ENCODE results near the gene FARP1.

The FARP1 gene

GRCh38 chr13:98398581-98398980 is 255.7 kb downstream of the FARP1 start:
- no peaks in the 10 kb centered on the region for H3K9me3 ChIP-seq (ENCODE audit: low read depth, low read length)
- peaks cover 20% of the 10 kb centered on the region for H3K36me3 ChIP-seq (ENCODE audit: insufficient read depth, low read length)
- H3K4me3 ChIP-seq: peak overlapping the region; percentile 38
- no peak for DNase-seq (ENCODE audit: low read depth, low spot score)
- TF ChIP-seq FOXP2 (optimal IDR thresholded peaks at IDR 0.05; ENCODE audit: control extremely low read depth, extremely low read length, insufficient read depth) (no peak), EZH2 (IDR thresholded peaks at IDR 0.05) (no peak), POLR2AphosphoS5 (IDR thresholded peaks at IDR 0.05; ENCODE audit: borderline replicate concordance, low read depth, low read length) (no peak)
- peak overlapping the region; percentile 92 for H3K27ac ChIP-seq
- H3K9ac ChIP-seq (ENCODE audit: insufficient read length): no peak overlapping the region

- TF ChIP-seq POLR2AphosphoS5 (IDR thresholded peaks at IDR 0.05; ENCODE audit: borderline replicate concordance, low read depth, low read length): peak; percentile 60; the same call in 1 of the 2 replicates
- TF ChIP-seq FOXP2 (optimal IDR thresholded peaks at IDR 0.05; ENCODE audit: control extremely low read depth, extremely low read length, insufficient read depth): no peak
- peak; percentile 87 for DNase-seq (ENCODE audit: low read depth, low spot score)
- H3K27ac ChIP-seq: peak overlapping the region; percentile 92
- no peaks in the 10 kb centered on the region for H3K9me3 ChIP-seq (ENCODE audit: low read depth, low read length)
- peak overlapping the region; percentile 38 for H3K4me3 ChIP-seq
- H3K36me3 ChIP-seq (ENCODE audit: insufficient read depth, low read length): peaks cover 18% of the 10 kb centered on the region
- H3K9ac ChIP-seq (ENCODE audit: insufficient read length): peak overlapping the region; percentile 58
Measured at GRCh38 chr13:98399756-98400155, 256.9 kb downstream of the FARP1 start.

- no peak for TF ChIP-seq POLR2AphosphoS5 (IDR thresholded peaks at IDR 0.05; ENCODE audit: borderline replicate concordance, low read depth, low read length)
- TF ChIP-seq FOXP2 (optimal IDR thresholded peaks at IDR 0.05; ENCODE audit: control extremely low read depth, extremely low read length, insufficient read depth): no peak
- no peak for TF ChIP-seq EZH2 (IDR thresholded peaks at IDR 0.05)
- no peak overlapping the region for H3K27ac ChIP-seq
- no peaks in the 10 kb centered on the region for H3K9me3 ChIP-seq (ENCODE audit: low read depth, low read length)
- H3K4me3 ChIP-seq: no peak overlapping the region
- H3K9ac ChIP-seq (ENCODE audit: insufficient read length): no peak overlapping the region
- DNase-seq (ENCODE audit: low read depth, low spot score): no peak
- H3K36me3 ChIP-seq (ENCODE audit: insufficient read depth, low read length): peaks cover 6% of the 10 kb centered on the region
Measured at GRCh38 chr13:98401934-98402333, 259.0 kb downstream of the FARP1 start.

GRCh38 chr13:98403076-98403475 is 260.2 kb downstream of the FARP1 start:
- no peak overlapping the region for H3K27ac ChIP-seq
- no peak overlapping the region for H3K4me3 ChIP-seq
- no peak overlapping the region for H3K9ac ChIP-seq (ENCODE audit: insufficient read length)
- no peak for DNase-seq (ENCODE audit: low read depth, low spot score)
- TF ChIP-seq POLR2AphosphoS5 (IDR thresholded peaks at IDR 0.05; ENCODE audit: borderline replicate concordance, low read depth, low read length) (no peak), FOXP2 (optimal IDR thresholded peaks at IDR 0.05; ENCODE audit: control extremely low read depth, extremely low read length, insufficient read depth) (no peak), EZH2 (IDR thresholded peaks at IDR 0.05) (no peak)
- H3K36me3 ChIP-seq (ENCODE audit: insufficient read depth, low read length): peaks cover 6% of the 10 kb centered on the region
- H3K9me3 ChIP-seq (ENCODE audit: low read depth, low read length): no peaks in the 10 kb centered on the region

- Histone ChIP-seq H3K27ac (no peak overlapping the region), H3K36me3 (ENCODE audit: insufficient read depth, low read length) (peaks cover 6% of the 10 kb centered on the region), H3K4me3 (no peak overlapping the region), H3K9me3 (ENCODE audit: low read depth, low read length) (no peaks in the 10 kb centered on the region), H3K9ac (ENCODE audit: insufficient read length) (no peak overlapping the region)
- TF ChIP-seq FOXP2 (optimal IDR thresholded peaks at IDR 0.05; ENCODE audit: control extremely low read depth, extremely low read length, insufficient read depth) (no peak), POLR2AphosphoS5 (IDR thresholded peaks at IDR 0.05; ENCODE audit: borderline replicate concordance, low read depth, low read length) (no peak), EZH2 (IDR thresholded peaks at IDR 0.05) (no peak)
- DNase-seq (ENCODE audit: low read depth, low spot score): no peak
Measured at GRCh38 chr13:98405107-98405571, 262.2 kb downstream of the FARP1 start.

GRCh38 chr13:98405690-98406344 is 262.9 kb downstream of the FARP1 start:
- no peak overlapping the region for H3K9ac ChIP-seq (ENCODE audit: insufficient read length)
- peaks cover 6% of the 10 kb centered on the region; the same call in 1 of the 2 replicates for H3K36me3 ChIP-seq (ENCODE audit: insufficient read depth, low read length)
- no peak overlapping the region for H3K4me3 ChIP-seq

GRCh38 chr13:98406427-98406826 is 263.5 kb downstream of the FARP1 start:
- Histone ChIP-seq H3K36me3 (ENCODE audit: insufficient read depth, low read length) (peaks cover 6% of the 10 kb centered on the region; the same call in 1 of the 2 replicates), H3K4me3 (no peak overlapping the region), H3K9ac (ENCODE audit: insufficient read length) (no peak overlapping the region), H3K27ac (no peak overlapping the region), H3K9me3 (ENCODE audit: low read depth, low read length) (no peaks in the 10 kb centered on the region)
- no peak for TF ChIP-seq EZH2 (IDR thresholded peaks at IDR 0.05)
- no peak for TF ChIP-seq POLR2AphosphoS5 (IDR thresholded peaks at IDR 0.05; ENCODE audit: borderline replicate concordance, low read depth, low read length)
- no peak for TF ChIP-seq FOXP2 (optimal IDR thresholded peaks at IDR 0.05; ENCODE audit: control extremely low read depth, extremely low read length, insufficient read depth)
- DNase-seq (ENCODE audit: low read depth, low spot score): no peak

More at GRCh38 chr13:98405690-98406344, 262.9 kb downstream of the FARP1 start:
- DNase-seq (ENCODE audit: low read depth, low spot score): no peak
- TF ChIP-seq FOXP2 (optimal IDR thresholded peaks at IDR 0.05; ENCODE audit: control extremely low read depth, extremely low read length, insufficient read depth): no peak
- TF ChIP-seq EZH2 (IDR thresholded peaks at IDR 0.05): no peak
- no peak for TF ChIP-seq POLR2AphosphoS5 (IDR thresholded peaks at IDR 0.05; ENCODE audit: borderline replicate concordance, low read depth, low read length)
- Histone ChIP-seq H3K27ac (no peak overlapping the region), H3K9me3 (ENCODE audit: low read depth, low read length) (no peaks in the 10 kb centered on the region)

GRCh38 chr13:98406971-98407370 is 264.1 kb downstream of the FARP1 start:
- no peak for TF ChIP-seq FOXP2 (optimal IDR thresholded peaks at IDR 0.05; ENCODE audit: control extremely low read depth, extremely low read length, insufficient read depth)
- TF ChIP-seq POLR2AphosphoS5 (IDR thresholded peaks at IDR 0.05; ENCODE audit: borderline replicate concordance, low read depth, low read length): no peak
- no peak for TF ChIP-seq EZH2 (IDR thresholded peaks at IDR 0.05)
- no peaks in the 10 kb centered on the region for H3K9me3 ChIP-seq (ENCODE audit: low read depth, low read length)
- peaks cover 11% of the 10 kb centered on the region for H3K36me3 ChIP-seq (ENCODE audit: insufficient read depth, low read length)
- H3K9ac ChIP-seq (ENCODE audit: insufficient read length): no peak overlapping the region
- no peak for DNase-seq (ENCODE audit: low read depth, low spot score)
- no peak overlapping the region for H3K27ac ChIP-seq
- H3K4me3 ChIP-seq: no peak overlapping the region

Measured in SK-N-MC (cell line).